NCI-H446 treated with DMSO at 0.1 percent for 48 hours (cell line): ENCODE data around the gene ZNF189.
"Not testable (repeated sequence)": the region's sequence is repeated elsewhere in the genome, so short reads cannot be mapped to it uniquely, and the experiment has no call there.

Source experiments
- DNase-seq: peaks from one replicate; lab custom pipeline; 2025; lab: John Stamatoyannopoulos, UW

ZNF189 gene

GRCh38 chr9:101380295-101380694, 18.4 kb upstream of the ZNF189 start:
- no peak for DNase-seq

GRCh38 chr9:101381118-101381517, 17.5 kb upstream of the ZNF189 start:
- no peak for DNase-seq

GRCh38 chr9:101381833-101382342, 16.8 kb upstream of the ZNF189 start:
- no peak for DNase-seq

GRCh38 chr9:101383361-101383760, 15.3 kb upstream of the ZNF189 start:
- DNase-seq: no peak

GRCh38 chr9:101384873-101385536, 13.6 kb upstream of the ZNF189 start, which contains the start of gene BAAT:
Gene BAAT, minus strand, starts transcription at chr9:101385006. Its CDS starts 13,602 bp downstream, at chr9:101371404.
- not testable (repeated sequence) for DNase-seq

GRCh38 chr9:101387871-101388506, 10.7 kb upstream of the ZNF189 start:
- peak; percentile 24 for DNase-seq

- DNase-seq: no peak
Observed at GRCh38 chr9:101388507-101388993, 10.1 kb upstream of the ZNF189 start.

GRCh38 chr9:101393135-101393534, 5.5 kb upstream of the ZNF189 start:
- DNase-seq: no peak

GRCh38 chr9:101394687-101395086, 4.0 kb upstream of the ZNF189 start:
- DNase-seq: no peak

- DNase-seq: no peak
Observed at GRCh38 chr9:101397746-101398067, 944 bp upstream of the ZNF189 start.

- DNase-seq: no peak
Observed at GRCh38 chr9:101398930-101399642, 435 bp downstream of the ZNF189 start.

- no peak for DNase-seq
Observed at GRCh38 chr9:101399643-101399970, 956 bp downstream of the ZNF189 start.

GRCh38 chr9:101400120-101400519, 1.5 kb downstream of the ZNF189 start:
- DNase-seq: no peak

GRCh38 chr9:101403516-101404285, 5.0 kb downstream of the ZNF189 start:
- DNase-seq: no peak

GRCh38 chr9:101408374-101409078, 9.9 kb downstream of the ZNF189 start:
- no peak for DNase-seq

GRCh38 chr9:101409079-101409477, 10.4 kb downstream of the ZNF189 start:
- no peak for DNase-seq

GRCh38 chr9:101414839-101415238, 16.2 kb downstream of the ZNF189 start:
- DNase-seq: no peak

GRCh38 chr9:101415578-101415977, 16.9 kb downstream of the ZNF189 start:
- no peak for DNase-seq

- DNase-seq: no peak
Observed at GRCh38 chr9:101417389-101417788, 18.7 kb downstream of the ZNF189 start.

- DNase-seq: no peak
Observed at GRCh38 chr9:101417977-101418376, 19.3 kb downstream of the ZNF189 start.
